Mesenteric fat pad (tissue), 1 donor: Measurements from ENCODE around the gene ZNF480. TPM values are rescaled to one million over a fixed set of nuclear protein-coding genes. Genes with fewer than 3 reads are reported as not detected.
A peak's percentile ranks its signal among the peaks of the same experiment; 100 is the strongest.
"Not testable (repeated sequence)": the region's sequence is repeated elsewhere in the genome, so short reads cannot be mapped to it uniquely, and the experiment has no call there.

Experiments
- DNase-seq: peaks from one replicate; pipeline ENCODE4 v3.0.0-alpha.2; 2020; ENCODE audit warnings: low spot score
- long read RNA-seq: library from polyadenylated mRNA; unstranded; transcript quantifications from one replicate; pipeline ENCODE4 v2.0.0, GENCODE V29; 2020
- total RNA-seq: library from RNA; stranded (reverse); fragmentation: NEBNext Ultra II Directional; extraction: Animal tissue kit (Norgen Biotek cat#: 25700); gene quantifications from one replicate; pipeline ENCODE4 v1.2.1, GENCODE V29; 2021
- donor health status: DM: yes; HTN: yes; CAD: no.

Gene ZNF480
- 10.1 TPM for total RNA-seq
- long read RNA-seq, full-length matches to known transcripts, result 3 of 6 reads
- long read RNA-seq, partial matches to known transcripts, result 1 of 6 reads
- long read RNA-seq, other reads (novel, unspliced or antisense), result 2 of 6 reads

- peak; percentile 94 for DNase-seq
Measured at GRCh38 chr19:52296773-52297600, at the start of gene ZNF480. TSS of gene ZNF480 (plus strand) at chr19:52297169. CDS start at chr19:52300413, 3,244 bp downstream.

GRCh38 chr19:52248241-52248640, 48.7 kb upstream of the ZNF480 start:
- DNase-seq, result no peak

- DNase-seq, result no peak
Measured at GRCh38 chr19:52258426-52258825, 38.5 kb upstream of the ZNF480 start.

GRCh38 chr19:52265556-52265955, 31.4 kb upstream of the ZNF480 start:
- not testable (repeated sequence) for DNase-seq

GRCh38 chr19:52269338-52270261, 27.4 kb upstream of the ZNF480 start, which contains the start of gene ZNF766:
TSS of gene ZNF766 (plus strand) at chr19:52269587. CDS start at chr19:52269614, 27 bp downstream.
- peak; percentile 99 for DNase-seq

GRCh38 chr19:52270266-52270885, 26.6 kb upstream of the ZNF480 start:
- no peak for DNase-seq

- no peak for DNase-seq
Measured at GRCh38 chr19:52273301-52273700, 23.7 kb upstream of the ZNF480 start.

GRCh38 chr19:52274191-52274590, 22.8 kb upstream of the ZNF480 start:
- no peak for DNase-seq

- DNase-seq, result no peak
Measured at GRCh38 chr19:52275988-52276387, 21.0 kb upstream of the ZNF480 start.

GRCh38 chr19:52277471-52277870, 19.5 kb upstream of the ZNF480 start:
- DNase-seq, result no peak

- DNase-seq, result no peak
Measured at GRCh38 chr19:52286256-52286655, 10.7 kb upstream of the ZNF480 start.

- DNase-seq, result no peak
Measured at GRCh38 chr19:52291781-52292180, 5.2 kb upstream of the ZNF480 start.

GRCh38 chr19:52292946-52293345, 4.0 kb upstream of the ZNF480 start:
- DNase-seq, result not testable (repeated sequence)

- DNase-seq, result no peak
Measured at GRCh38 chr19:52296400-52296772, 583 bp upstream of the ZNF480 start.

- DNase-seq, result no peak
Measured at GRCh38 chr19:52297601-52298364, 814 bp downstream of the ZNF480 start.

GRCh38 chr19:52307275-52307674, 10.3 kb downstream of the ZNF480 start:
- DNase-seq, result no peak

- DNase-seq, result no peak
Measured at GRCh38 chr19:52322429-52322828, 25.5 kb downstream of the ZNF480 start.

GRCh38 chr19:52331757-52332156, 34.8 kb downstream of the ZNF480 start:
- no peak for DNase-seq

- DNase-seq, result no peak
Measured at GRCh38 chr19:52335768-52336116, 38.8 kb downstream of the ZNF480 start.

- DNase-seq, result peak; percentile 96
Measured at GRCh38 chr19:52336117-52336790, 39.3 kb downstream of the ZNF480 start, which contains the start of gene ZNF610. TSS of gene ZNF610 (plus strand) at chr19:52336243. CDS start at chr19:52349173, 12,930 bp downstream.
